GM18526 (cell line): ENCODE data around the gene HMX1.

Source experiments
- POLR2A ChIP-seq: IDR thresholded peaks from 3 replicates; pipeline ENCODE4 v1.6.1; 2011; ENCODE audit not compliant: insufficient read length; ENCODE audit errors: extremely low read depth

HMX1 gene

DNA sequence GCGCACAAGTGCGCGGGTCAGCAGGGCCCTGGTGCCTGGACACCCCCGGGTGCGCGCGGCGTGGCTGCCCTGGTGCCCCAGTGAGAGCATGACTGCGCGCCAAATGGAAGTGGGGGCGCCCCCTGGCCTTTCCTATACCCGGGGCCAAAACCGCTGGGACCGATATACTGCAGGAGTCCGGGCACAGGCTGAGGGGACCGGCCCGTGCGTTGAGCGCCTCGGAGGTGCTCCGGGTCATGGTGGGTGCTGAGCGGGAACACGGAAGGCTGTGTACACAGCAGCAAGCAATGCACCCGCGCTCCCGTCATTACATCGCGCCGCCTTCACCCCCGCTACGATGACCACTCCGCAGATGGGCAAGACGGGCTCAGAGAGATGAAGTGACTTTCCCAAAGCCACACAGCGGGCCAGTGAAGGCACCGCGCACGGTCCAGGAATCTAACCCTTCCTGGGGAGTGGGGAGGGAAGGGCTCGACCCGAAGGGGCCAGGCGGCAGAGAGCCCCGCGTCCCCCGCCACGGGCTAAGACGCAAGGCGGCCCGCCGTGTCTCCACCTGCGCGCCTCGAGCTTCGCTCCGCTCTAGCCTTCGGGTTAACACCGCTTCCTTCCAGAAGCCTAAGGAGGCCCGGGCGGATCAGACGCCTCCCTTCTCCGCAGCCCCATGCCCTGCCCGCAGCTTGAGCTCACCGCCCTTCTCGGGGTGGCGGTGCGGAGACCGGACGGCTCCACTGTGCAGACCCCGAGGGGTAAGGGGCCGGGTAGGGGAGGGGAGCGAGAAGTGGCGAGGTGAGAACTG is 11.3 kb downstream of the HMX1 start:
- TF ChIP-seq POLR2A, result no peak

DNA sequence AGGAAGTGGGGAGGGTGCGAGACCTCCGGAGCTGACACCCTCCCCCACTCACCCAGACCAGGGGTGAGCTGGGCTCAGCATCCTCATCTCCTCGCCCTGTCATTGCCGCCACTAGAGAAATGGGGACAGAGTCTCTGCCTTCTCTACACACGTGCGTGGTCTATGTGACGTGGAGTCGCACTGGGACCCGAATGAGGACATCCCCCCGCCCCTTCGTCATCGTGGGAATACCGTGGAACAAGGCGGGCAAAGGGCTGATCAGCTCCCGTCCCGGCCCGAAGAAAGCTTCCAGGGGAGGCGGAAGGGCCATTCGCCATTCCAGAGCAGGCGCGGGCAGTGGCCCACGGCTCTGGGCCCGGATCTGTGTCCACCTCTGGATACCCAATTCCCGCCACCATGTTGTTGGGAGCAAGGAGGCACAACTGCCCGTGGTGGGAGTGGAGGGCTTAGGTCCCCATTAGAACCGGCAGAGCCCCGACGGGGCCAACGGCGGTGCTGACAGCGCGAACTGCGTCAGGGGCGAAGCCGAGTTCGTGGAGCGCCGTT is 12.0 kb downstream of the HMX1 start:
- no peak for TF ChIP-seq POLR2A

DNA sequence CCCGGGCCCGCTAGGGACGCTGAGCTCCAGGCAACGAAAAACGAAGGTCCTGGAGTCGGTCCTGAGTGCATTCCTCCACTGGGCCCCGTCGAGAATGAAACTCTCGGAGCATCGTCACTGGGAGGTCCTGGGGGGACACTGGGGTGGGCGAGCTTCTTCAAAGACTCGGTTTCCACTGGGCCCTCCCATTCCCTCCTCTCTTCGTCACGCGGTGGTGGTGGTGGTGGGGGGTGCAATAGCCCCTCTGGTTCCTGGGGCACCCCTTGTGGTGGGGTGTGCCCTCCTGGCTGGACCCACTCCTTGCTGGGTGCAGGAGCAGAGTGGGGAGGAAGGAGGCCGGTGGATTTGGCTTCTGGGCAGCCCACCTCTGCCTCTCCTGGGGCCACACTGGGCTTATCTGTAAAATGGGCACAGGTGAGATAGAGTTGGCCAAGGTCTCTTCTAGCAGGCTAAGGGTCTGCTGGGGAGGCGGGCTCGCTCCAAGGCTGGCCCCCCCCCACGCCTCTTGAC is 12.9 kb downstream of the HMX1 start:
- no peak for TF ChIP-seq POLR2A

DNA sequence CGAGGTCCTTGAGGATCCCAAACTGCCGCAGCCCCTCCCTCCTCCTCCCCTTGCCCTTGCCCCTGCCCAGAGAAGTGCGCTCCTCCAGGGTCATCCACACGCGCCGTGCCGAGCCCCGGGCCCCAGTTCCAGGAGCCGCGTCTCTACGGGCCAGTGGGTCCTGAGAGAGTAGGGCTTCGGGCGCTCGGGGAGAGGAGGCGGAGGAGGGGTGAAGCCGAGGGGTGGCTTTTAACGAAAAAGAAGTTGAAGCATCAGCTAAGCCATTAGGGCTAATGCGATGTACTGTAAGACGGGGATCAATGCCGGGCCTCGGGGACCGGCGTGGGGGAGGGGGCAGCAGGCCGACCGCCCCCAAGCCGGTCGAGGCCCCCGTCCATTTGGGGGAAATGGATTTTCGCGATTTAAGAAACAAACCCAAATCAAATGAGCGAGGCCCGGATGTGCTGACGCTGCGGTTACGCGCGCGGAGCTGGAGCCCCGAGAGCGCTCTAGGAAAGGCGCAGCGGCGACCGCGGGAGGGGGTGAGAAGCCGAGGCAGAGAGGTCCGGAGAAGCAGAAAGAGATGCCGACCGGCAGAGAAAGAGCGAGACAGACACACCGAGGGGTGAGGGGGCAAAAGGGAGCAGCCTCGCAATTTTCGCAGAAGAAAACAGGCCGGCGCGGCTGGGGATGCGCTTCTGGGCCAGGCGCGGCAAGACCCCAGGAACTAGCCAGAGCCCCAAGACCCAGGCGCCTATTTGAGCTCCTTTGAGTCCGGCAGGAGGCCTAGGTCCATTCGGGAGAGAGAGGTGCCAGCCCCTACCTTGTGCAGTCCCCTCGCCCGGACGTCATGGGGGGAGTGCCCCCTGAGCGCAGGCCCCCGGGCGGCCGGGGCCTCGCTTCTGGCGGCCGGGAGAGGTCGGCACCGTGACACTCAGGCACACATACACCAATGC is 13.6 kb downstream of the HMX1 start:
- TF ChIP-seq POLR2A, result no peak

DNA sequence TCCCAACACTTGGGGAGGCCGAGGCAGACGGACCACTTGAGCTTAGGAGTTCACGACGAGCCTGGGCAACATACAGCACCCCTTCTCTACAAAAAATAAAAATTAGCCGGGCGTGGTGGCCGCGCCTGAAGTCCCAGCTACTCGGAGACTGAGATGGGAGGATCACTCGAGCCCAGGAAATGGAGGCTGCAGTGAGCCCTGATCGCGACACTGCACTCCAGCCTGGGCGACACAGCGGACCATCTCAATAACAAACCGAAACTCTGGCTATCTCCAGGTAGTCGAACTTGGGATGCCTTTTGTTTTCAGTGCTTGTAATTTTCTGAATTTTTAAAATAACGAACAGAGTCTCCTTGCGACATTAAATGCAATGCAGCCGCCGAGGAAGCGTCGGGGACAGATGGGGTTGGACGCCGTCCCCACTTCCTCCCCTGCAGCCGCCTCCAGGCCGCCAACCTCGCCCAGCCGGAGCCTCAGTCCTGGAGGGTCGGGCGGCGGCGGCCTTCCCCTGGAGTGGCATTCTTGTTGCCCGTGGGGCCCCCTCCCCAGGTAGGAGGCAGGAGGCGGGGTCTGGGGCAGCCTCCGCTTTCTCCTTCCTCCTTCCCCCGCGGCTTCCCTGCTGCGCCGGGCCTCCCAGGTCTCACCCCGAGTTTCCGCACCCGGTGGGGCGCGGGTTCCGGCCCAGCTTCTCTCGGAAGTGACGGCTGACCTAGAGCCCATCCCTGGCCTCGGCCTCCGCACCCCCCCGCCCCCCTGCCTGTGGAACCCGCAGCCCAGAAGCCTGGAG is 14.6 kb downstream of the HMX1 start:
- TF ChIP-seq POLR2A, result no peak

DNA sequence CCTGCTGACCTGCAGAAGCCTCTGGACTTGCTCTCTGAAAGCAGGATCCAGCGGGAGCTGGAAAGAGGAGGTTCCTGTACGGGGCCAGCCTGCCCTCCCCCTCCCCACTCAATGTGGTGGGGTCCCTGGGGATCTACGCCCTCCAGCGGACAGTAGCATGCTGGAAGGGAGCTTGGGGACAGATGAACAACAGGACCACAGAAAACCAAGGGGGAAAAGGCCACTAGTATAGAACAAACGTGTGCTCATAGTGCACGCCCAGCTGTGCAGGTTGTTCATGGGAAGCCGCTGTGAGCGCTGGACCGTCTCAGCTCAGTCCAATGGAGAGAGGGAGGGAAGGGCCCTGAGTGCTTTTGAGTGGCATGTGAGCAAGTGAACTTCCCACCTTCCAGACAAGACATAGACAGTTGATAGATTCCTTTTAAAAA is 15.8 kb downstream of the HMX1 start:
- no peak for TF ChIP-seq POLR2A

DNA sequence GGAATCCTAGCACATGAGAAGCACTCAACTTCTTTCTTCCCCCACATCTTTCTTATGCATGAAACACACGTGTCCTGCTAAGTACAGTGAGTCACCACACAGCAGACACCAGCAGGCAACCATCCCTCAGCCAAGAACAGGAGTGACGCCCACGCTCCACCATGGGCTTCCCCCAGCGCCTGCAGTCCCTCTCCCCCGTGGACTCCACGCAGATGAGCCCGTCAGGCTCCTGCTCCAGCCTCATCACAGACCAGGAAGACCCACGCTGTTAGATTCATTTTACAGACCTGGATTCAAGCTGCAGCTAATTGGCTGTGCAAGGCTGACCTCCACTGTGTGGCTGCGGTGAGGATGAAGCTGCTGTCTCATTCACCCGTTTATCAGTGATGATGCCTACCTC is 16.7 kb downstream of the HMX1 start:
- TF ChIP-seq POLR2A, result no peak

DNA sequence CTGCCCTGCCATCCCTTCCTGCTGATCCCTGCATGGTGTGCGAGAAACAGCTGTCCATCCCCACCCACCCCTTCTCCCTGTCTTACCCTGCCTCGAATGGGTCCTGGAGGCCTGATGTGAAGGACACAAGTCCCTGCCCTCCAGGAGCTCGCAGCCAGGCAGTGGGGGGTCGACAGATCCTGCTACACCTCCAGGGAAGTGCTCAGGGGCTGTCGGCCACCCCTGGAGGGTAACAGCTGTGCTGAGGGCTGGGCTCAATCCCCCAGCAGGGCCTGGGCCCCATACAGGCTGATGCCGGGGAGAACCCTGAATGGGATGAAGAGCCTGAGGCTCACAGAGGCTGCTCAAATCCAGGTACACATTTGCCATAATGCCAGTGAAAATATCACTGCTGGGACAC is 17.6 kb downstream of the HMX1 start:
- no peak for TF ChIP-seq POLR2A

DNA sequence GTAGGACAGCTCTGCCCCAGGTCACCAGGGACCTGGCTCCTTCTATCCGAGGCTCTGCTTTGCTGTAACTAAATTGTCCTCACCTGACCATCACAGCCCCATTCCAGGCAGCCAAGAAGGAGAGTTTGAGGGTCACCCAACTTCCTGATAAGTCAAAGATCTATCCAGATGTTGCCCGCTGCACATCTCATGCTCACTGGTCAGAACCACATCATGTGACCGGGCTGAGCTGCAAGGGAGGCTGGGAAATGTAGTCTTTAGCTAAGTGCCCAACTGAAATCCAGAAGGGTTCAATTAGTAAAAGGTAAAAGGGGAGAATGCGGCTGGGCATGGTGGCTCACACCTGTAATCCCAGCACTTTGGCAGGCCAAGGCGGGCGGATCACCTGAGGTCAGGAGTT is 18.4 kb downstream of the HMX1 start:
- TF ChIP-seq POLR2A, result no peak

DNA sequence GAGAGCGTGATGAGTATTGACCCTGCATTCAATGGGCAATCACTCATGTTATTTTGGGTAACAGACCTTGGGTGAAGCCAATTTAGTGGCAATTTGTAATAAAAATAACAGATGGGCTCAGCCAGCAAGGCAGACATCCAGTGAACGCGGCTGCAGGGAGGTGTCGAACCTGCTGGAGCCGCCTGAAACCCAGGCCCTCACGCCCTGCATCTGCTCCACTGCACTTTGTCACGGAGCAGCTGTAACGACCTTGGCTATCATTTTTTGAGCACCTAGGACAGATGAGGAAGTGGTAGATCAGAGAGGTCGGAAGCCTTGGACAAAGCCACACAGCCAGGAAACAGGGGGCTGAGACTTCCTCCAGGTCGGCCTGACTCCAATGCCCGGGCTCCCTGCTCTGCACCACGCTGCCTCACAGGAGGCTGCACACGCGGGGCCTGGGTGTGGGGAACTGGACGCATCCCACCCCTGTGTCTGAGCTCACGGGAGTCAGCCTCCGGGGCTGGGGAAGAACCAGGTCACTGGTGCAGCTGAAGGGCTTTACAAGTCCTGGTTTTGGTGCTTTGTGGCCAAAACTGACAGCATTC is 19.4 kb downstream of the HMX1 start:
- no peak for TF ChIP-seq POLR2A

DNA sequence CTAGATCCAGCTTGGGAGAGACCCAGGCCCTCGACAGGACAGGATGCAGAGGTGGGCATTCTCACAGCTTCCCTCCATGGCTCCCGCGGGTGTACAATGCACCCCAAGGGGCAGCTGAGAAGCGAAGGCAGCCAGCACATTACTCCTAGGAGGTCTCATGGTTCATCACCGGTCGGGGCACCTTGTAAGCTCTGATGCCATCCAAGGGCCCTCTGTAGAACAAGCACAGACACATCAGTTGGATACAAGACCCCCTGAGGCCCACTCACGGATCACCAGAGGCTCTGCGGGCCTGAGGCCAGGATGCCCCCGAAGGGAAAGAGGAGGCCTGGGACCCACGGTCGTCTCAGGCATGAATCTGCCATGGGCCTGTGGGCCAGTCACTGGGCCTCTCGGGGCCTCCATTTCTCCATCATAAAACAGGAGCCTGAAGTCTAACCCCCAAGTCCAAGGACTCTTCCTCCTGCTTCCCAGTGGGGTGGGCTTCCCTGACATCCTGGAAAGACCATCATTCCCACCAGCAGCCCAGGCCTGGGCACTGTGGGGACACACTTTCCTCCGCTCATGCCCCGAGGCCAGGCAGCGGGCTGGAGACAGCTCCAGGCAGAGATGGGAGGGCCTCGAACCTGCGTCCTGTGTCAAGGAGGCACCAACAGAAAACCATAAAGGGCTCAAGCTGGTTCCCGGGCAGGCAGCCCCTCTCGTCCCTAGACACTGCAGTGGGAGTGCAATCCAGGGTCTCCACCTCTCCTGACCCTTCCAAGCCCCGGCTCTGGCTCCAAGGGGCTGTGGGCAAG is 20.1 kb downstream of the HMX1 start:
- no peak for TF ChIP-seq POLR2A

DNA sequence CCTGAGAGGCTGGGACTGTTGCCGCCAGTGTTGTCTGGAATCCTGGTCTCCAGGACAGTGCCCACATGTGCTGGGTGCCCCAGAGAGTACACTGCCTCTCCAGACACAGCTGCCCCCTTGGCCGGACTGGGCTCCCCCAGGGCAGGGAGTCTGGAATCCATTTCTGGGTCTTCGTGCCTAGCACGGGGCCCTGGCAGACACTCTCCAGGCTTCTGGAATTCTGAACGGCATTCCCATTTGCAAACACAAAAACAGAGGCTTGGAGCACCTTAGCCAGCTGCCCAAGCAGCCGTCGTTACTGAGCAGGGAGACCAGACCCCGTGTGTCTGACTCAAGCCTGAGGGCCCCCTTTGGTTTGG is 20.8 kb downstream of the HMX1 start:
- TF ChIP-seq POLR2A, result no peak

DNA sequence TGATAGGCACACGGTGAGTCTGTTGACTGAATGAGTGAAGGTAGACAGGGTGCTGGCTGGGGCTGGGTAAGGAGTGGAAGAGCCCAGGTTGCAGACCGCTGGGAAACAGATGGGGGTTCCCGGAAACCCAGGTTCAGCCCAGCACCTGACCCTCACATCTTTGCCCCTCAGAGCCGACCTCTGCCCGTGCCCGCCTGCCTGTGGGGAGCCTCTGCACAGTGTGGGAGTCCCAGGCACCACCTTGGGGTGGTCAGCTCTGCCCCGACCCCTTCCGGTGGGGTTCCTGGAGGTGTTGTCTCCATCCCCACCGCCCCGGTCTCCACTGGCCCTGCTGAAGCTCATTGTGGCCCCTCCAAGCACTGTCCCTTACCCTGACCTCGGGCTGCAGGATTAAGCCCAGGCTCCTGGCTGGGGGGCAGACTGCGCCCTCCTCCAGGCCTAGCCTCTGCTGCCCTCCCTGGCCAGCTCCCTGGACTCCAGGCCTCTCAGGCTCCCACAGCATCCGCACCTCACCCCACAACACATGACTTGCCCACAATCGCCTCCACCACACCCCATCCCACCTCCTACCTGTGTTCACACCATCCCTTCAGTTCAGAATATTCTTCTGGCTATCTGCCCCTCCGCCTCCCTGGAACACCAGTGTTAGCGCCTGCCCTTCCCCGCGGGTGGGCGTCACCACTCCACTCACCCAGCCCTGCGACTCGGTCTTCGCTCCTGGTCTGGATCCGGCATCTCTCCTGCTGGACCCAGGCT is 21.4 kb downstream of the HMX1 start:
- TF ChIP-seq POLR2A, result no peak
